Measurements from ENCODE around the gene DAB2IP. TPM values are rescaled to one million over a fixed set of nuclear protein-coding genes. Genes with fewer than 3 reads are reported as not detected.

The DAB2IP gene
- total and polyA plus RNA-seq, 4 donors = 19.4 to 75.0 (median 28.7) TPM

- Histone ChIP-seq H3K27ac (ENCODE audit: low read depth in 1 of 2, low read length in 1 of 2) (peak overlapping the region in 1 of 2 donors; percentile 50), H3K4me3 (no peak overlapping the region), H3K9ac (ENCODE audit: insufficient read depth in 1 of 2, low read length in 2 of 2) (no peak overlapping the region), H3K4me1 (ENCODE audit: control insufficient read depth in 5 of 5, insufficient read depth in 5 of 5, low read length in 5 of 5) (peaks cover 4 to 51% (median 15%) of the 10 kb centered on the region in 5 donors), H3K36me3 (ENCODE audit: control insufficient read depth in 4 of 4, insufficient read depth in 4 of 4, low read length in 4 of 4) (peaks cover 0 to 3% (median 0%) of the 10 kb centered on the region in 4 donors), H3K9me3 (ENCODE audit: control insufficient read depth in 4 of 4, insufficient read depth in 3 of 4, low read length in 3 of 4) (no peaks in the 10 kb centered on the region), H3K27me3 (ENCODE audit: control insufficient read depth in 3 of 3, insufficient read depth in 3 of 3, low read length in 2 of 3) (no peaks in the 10 kb centered on the region)
- ATAC-seq (ENCODE audit: insufficient read depth, low FRiP score) = no peak
- DNase-seq = peak; percentile 21 to 57 (median 53)
- 86 to 92% methylated on average over 17 of the region's 17 CpGs for WGBS, 2 donors
- TF ChIP-seq CTCF (IDR thresholded peaks at IDR 0.05; ENCODE audit: control extremely low read depth, extremely low read depth) = no peak
These were observed 99.5 kb downstream of the DAB2IP start for GRCh38 chr9:121750715-121751623.

GRCh38 chr9:121751686-121752445 lies 100.4 kb downstream of the DAB2IP start:
- no peaks in the 10 kb centered on the region for H3K27me3 ChIP-seq (ENCODE audit: control insufficient read depth in 3 of 3, insufficient read depth in 3 of 3, low read length in 2 of 3)
- no peak overlapping the region for H3K4me3 ChIP-seq
- ATAC-seq (ENCODE audit: insufficient read depth, low FRiP score) (no peak), DNase-seq (no peak)
- no peak overlapping the region for H3K9ac ChIP-seq (ENCODE audit: insufficient read depth in 1 of 2, low read length in 2 of 2)
- H3K27ac ChIP-seq (ENCODE audit: low read depth in 1 of 2, low read length in 1 of 2) = peak overlapping the region in 1 of 2 donors; percentile 50
- H3K4me1 ChIP-seq (ENCODE audit: control insufficient read depth in 5 of 5, insufficient read depth in 5 of 5, low read length in 5 of 5) = peaks cover 4 to 48% (median 24%) of the 10 kb centered on the region in 5 donors
- no peak for TF ChIP-seq CTCF (IDR thresholded peaks at IDR 0.05; ENCODE audit: control extremely low read depth, extremely low read depth)
- 80 to 93% methylated on average over 13 of the region's 13 CpGs for WGBS, 2 donors
- peaks cover 0 to 2% (median 0%) of the 10 kb centered on the region in 4 donors for H3K36me3 ChIP-seq (ENCODE audit: control insufficient read depth in 4 of 4, insufficient read depth in 4 of 4, low read length in 4 of 4)
- no peaks in the 10 kb centered on the region for H3K9me3 ChIP-seq (ENCODE audit: control insufficient read depth in 4 of 4, insufficient read depth in 3 of 4, low read length in 3 of 4)

- Histone ChIP-seq H3K27ac (ENCODE audit: low read depth in 1 of 2, low read length in 1 of 2) (peak overlapping the region in 1 of 2 donors; percentile 26), H3K9me3 (ENCODE audit: control insufficient read depth in 4 of 4, insufficient read depth in 3 of 4, low read length in 3 of 4) (no peaks in the 10 kb centered on the region), H3K4me3 (no peak overlapping the region), H3K9ac (ENCODE audit: insufficient read depth in 1 of 2, low read length in 2 of 2) (no peak overlapping the region), H3K36me3 (ENCODE audit: control insufficient read depth in 4 of 4, insufficient read depth in 4 of 4, low read length in 4 of 4) (peaks cover 0 to 2% (median under 1%) of the 10 kb centered on the region in 4 donors), H3K4me1 (ENCODE audit: control insufficient read depth in 5 of 5, insufficient read depth in 5 of 5, low read length in 5 of 5) (peaks cover 4 to 49% (median 25%) of the 10 kb centered on the region in 5 donors), H3K27me3 (ENCODE audit: control insufficient read depth in 3 of 3, insufficient read depth in 3 of 3, low read length in 2 of 3) (no peaks in the 10 kb centered on the region)
- WGBS, 2 donors = 90 to 93% methylated on average over 9 of the region's 9 CpGs
- DNase-seq (no peak), ATAC-seq (ENCODE audit: insufficient read depth, low FRiP score) (no peak)
- TF ChIP-seq CTCF (IDR thresholded peaks at IDR 0.05; ENCODE audit: control extremely low read depth, extremely low read depth) = no peak
These were observed 101.5 kb downstream of the DAB2IP start for GRCh38 chr9:121752929-121753328.
